Stimulated activated memory B cell treated with anti-CD40 and anti-IgM and Interleukin-4, amounts not matched to agents 10 μg/mL and 1 μg/mL and 100 μg/mL, for 72 hours (primary cell): ENCODE measurements around the gene MYBPC3.

Source experiments
- ATAC-seq: fragments of 150-1000 bp; cut with Tn5 transposase; 2 replicates; pipeline ENCODE4 v1.10.0; 2021
- H3K27ac Mint-ChIP-seq: one replicate; pipeline ENCODE4 v1.8.0; 2022; ENCODE audit warnings: mild to moderate bottlenecking, mixed read lengths
- H3K27me3 Mint-ChIP-seq: one replicate; pipeline ENCODE4 v1.8.0; 2022; ENCODE audit warnings: mixed read lengths
- H3K36me3 Mint-ChIP-seq: one replicate; pipeline ENCODE4 v1.8.0; 2022; ENCODE audit warnings: mixed read lengths
- H3K4me1 Mint-ChIP-seq: one replicate; pipeline ENCODE4 v1.8.0; 2022; ENCODE audit warnings: mixed read lengths
- H3K4me3 Mint-ChIP-seq: one replicate; pipeline ENCODE4 v1.8.0; 2022; ENCODE audit warnings: mild to moderate bottlenecking, moderate library complexity, mixed read lengths
- H3K9me3 Mint-ChIP-seq: one replicate; pipeline ENCODE4 v1.8.0; 2022; ENCODE audit warnings: mixed read lengths

MYBPC3 gene

GRCh38 chr11:47299078-47299477 is 53.4 kb downstream of the MYBPC3 start:
- no peaks in the 10 kb centered on the region for H3K27me3 Mint-ChIP-seq
- peaks cover 6% of the 10 kb centered on the region for H3K9me3 Mint-ChIP-seq
- no peak for ATAC-seq
- H3K36me3 Mint-ChIP-seq, result peaks cover 86% of the 10 kb centered on the region
- no peak overlapping the region for H3K27ac Mint-ChIP-seq
- no peak overlapping the region for H3K4me3 Mint-ChIP-seq
- H3K4me1 Mint-ChIP-seq, result no peaks in the 10 kb centered on the region

- Mint-ChIP-seq H3K27ac (no peak overlapping the region), H3K4me3 (no peak overlapping the region), H3K4me1 (no peaks in the 10 kb centered on the region), H3K27me3 (no peaks in the 10 kb centered on the region), H3K9me3 (no peaks in the 10 kb centered on the region), H3K36me3 (peaks cover 81% of the 10 kb centered on the region)
- no peak for ATAC-seq
Observed at GRCh38 chr11:47296045-47296444, 56.5 kb downstream of the MYBPC3 start.

DNA sequence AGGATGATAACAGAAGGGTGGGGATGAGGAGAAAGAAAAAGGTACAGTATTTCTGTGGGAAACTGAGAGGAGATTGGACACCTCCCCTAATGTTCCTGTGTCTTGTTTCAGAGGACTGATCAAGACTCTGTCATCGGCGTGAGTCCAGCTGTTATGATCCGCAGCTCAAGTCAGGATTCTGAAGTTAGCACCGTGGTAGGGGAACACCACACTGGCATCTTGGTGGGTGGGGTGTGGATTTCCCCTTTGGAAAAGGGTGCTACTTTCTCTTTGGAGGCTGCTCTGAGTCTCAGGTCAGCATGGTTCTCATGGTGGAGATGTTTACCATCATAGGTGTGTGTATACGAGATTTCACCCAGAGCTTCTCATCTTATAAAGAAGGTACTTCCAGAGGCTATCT is 57.1 kb downstream of the MYBPC3 start:
- peaks cover 81% of the 10 kb centered on the region for H3K36me3 Mint-ChIP-seq
- no peak for ATAC-seq

GRCh38 chr11:47289856-47290255 is 62.6 kb downstream of the MYBPC3 start:
- ATAC-seq, result no peak
- no peaks in the 10 kb centered on the region for H3K27me3 Mint-ChIP-seq
- peaks cover 78% of the 10 kb centered on the region for H3K36me3 Mint-ChIP-seq
- H3K4me3 Mint-ChIP-seq, result no peak overlapping the region
- no peaks in the 10 kb centered on the region for H3K4me1 Mint-ChIP-seq
- H3K9me3 Mint-ChIP-seq, result no peaks in the 10 kb centered on the region
- no peak overlapping the region for H3K27ac Mint-ChIP-seq

More for the DNA sequence above, 57.1 kb downstream of the MYBPC3 start:
- H3K9me3 Mint-ChIP-seq, result no peaks in the 10 kb centered on the region
- no peak overlapping the region for H3K4me3 Mint-ChIP-seq
- no peak overlapping the region for H3K27ac Mint-ChIP-seq
- H3K4me1 Mint-ChIP-seq, result no peaks in the 10 kb centered on the region
- no peaks in the 10 kb centered on the region for H3K27me3 Mint-ChIP-seq

DNA sequence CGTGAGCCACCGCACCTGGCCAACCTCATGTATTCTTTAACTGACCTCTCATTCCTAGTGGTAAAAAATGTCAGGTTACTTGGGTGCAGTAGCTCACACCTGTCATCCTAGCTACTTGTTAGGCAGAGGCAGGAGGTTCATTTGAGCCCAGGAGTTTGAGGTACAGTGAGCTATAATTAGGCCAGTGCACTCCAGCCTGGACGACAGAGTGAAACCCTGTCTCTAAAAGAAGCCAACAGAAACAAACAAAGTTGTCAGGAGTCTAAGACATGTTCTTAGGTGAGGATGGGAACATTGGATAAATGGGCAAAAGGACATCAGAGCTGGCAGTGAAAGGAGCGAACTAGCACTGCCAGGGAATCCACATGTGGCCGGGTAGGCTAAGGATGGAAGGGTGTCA is 64.4 kb downstream of the MYBPC3 start:
- ATAC-seq, result no peak
- no peaks in the 10 kb centered on the region for H3K4me1 Mint-ChIP-seq
- peaks cover 83% of the 10 kb centered on the region for H3K36me3 Mint-ChIP-seq
- no peaks in the 10 kb centered on the region for H3K27me3 Mint-ChIP-seq
- no peak overlapping the region for H3K4me3 Mint-ChIP-seq
- no peak overlapping the region for H3K27ac Mint-ChIP-seq
- no peaks in the 10 kb centered on the region for H3K9me3 Mint-ChIP-seq

DNA sequence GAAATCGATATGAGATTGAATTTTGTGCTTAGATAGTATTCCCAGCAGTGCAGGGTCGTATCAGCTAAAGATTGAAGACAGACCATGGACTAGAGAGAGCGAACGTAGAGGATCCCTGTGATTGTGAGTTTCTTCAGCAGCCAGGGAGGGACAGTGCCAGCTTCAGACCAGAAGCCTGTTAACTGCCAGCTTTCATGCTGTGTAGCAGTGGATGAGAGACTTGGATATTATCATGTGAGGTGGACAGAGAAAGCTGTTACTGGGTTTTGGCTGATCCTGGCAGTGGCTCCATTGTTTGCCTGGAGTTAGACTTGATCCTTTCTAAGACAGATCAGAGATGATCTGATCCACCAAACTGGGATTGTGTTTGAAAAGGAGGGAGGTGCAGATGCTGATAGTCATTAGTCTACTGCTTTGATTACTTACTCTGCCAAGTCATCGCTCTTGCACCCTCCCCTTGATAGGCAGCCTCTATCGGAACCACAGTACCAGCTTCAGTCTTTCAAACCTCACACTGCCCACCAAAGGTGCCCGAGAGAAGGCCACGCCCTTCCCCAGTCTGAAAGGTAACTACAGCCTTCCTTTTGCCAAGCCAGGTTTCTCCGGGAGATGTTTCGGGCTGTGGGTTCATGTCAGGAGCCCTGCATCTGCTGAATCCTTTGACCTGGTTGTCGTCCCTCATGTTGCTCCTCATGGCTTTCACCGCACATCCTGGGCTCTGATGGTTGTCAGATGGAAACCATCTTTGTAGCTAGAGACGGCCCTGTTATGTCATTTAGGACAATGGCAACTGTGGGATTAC is 66.3 kb downstream of the MYBPC3 start:
- Mint-ChIP-seq H3K36me3 (peaks cover 72% of the 10 kb centered on the region), H3K4me3 (no peak overlapping the region)

DNA sequence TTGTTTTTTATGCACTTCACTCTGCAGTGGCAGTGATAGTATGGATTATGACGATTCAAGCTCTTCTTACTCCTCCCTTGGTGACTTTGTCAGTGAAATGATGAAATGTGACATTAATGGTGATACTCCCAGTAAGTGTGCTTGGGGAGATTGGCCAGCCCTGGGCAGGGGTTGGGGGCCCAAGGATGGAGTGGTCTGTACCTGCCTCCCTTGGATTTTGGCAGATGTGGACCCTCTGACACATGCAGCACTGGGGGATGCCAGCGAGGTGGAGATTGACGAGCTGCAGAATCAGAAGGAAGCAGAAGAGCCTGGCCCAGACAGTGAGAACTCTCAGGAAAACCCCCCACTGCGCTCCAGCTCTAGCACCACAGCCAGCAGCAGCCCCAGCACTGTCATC is 68.4 kb downstream of the MYBPC3 start:
- H3K4me3 Mint-ChIP-seq, result no peak overlapping the region
- no peaks in the 10 kb centered on the region for H3K4me1 Mint-ChIP-seq
- ATAC-seq, result no peak
- H3K36me3 Mint-ChIP-seq, result peaks cover 70% of the 10 kb centered on the region
- H3K9me3 Mint-ChIP-seq, result no peaks in the 10 kb centered on the region
- no peak overlapping the region for H3K27ac Mint-ChIP-seq
- no peaks in the 10 kb centered on the region for H3K27me3 Mint-ChIP-seq

More for the DNA sequence above, 66.3 kb downstream of the MYBPC3 start:
- H3K27ac Mint-ChIP-seq, result no peak overlapping the region
- no peaks in the 10 kb centered on the region for H3K27me3 Mint-ChIP-seq
- no peak for ATAC-seq
- no peaks in the 10 kb centered on the region for H3K9me3 Mint-ChIP-seq
- no peaks in the 10 kb centered on the region for H3K4me1 Mint-ChIP-seq

DNA sequence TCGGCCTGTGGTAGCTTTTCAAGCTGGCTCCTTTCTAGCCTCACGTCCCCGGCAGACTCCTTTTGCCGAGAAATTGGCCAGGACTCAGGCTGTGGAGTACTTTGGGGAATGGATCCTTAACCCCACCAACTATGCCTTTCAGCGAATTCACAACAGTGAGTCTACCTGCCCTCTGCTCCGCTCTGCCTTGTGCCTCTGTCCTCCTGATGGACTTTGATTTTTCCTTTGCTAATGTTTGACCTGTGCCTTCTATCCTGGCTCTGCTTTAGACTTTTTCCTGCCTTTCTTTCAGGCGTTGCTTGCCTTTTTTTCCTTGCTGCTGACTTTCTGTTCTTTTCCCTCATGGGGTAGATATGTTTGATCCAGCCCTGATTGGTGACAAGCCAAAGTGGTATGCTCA is 70.0 kb downstream of the MYBPC3 start:
- no peak for ATAC-seq
- Mint-ChIP-seq H3K36me3 (peaks cover 59% of the 10 kb centered on the region), H3K4me3 (no peak overlapping the region), H3K27ac (no peak overlapping the region), H3K9me3 (no peaks in the 10 kb centered on the region), H3K27me3 (no peaks in the 10 kb centered on the region), H3K4me1 (no peaks in the 10 kb centered on the region)
